Measurements from ENCODE around the gene PUM2.
"Not testable (repeated sequence)": the region's sequence is repeated elsewhere in the genome, so short reads cannot be mapped to it uniquely, and the experiment has no call there.

Gene PUM2

GRCh38 chr2:20370191-20370590 is 19.5 kb upstream of the PUM2 start:
- no peak for DNase-seq

GRCh38 chr2:20369366-20369765 is 18.7 kb upstream of the PUM2 start:
- DNase-seq = no peak

GRCh38 chr2:20368706-20369105 is 18.1 kb upstream of the PUM2 start:
- DNase-seq = no peak

GRCh38 chr2:20367929-20368328 is 17.3 kb upstream of the PUM2 start:
- DNase-seq = not testable (repeated sequence)

GRCh38 chr2:20366672-20367116 is 16.1 kb upstream of the PUM2 start:
- no peak for DNase-seq

GRCh38 chr2:20365249-20365817 is 14.7 kb upstream of the PUM2 start:
- DNase-seq = peak; percentile 68

- no peak for DNase-seq
Measured at GRCh38 chr2:20363578-20363977, 12.9 kb upstream of the PUM2 start.

- no peak for DNase-seq
Measured at GRCh38 chr2:20362701-20363435, 12.2 kb upstream of the PUM2 start.

GRCh38 chr2:20361893-20362292 is 11.2 kb upstream of the PUM2 start:
- DNase-seq = no peak

GRCh38 chr2:20359096-20359495 is 8.5 kb upstream of the PUM2 start:
- no peak for DNase-seq

- no peak for DNase-seq
Measured at GRCh38 chr2:20357638-20358389, 7.2 kb upstream of the PUM2 start.

GRCh38 chr2:20356042-20356441 is 5.4 kb upstream of the PUM2 start:
- no peak for DNase-seq

GRCh38 chr2:20355131-20355530 is 4.5 kb upstream of the PUM2 start:
- DNase-seq = no peak

- no peak for DNase-seq
Measured at GRCh38 chr2:20353241-20353992, 2.8 kb upstream of the PUM2 start.

- DNase-seq = no peak
Measured at GRCh38 chr2:20352581-20353216, 2.1 kb upstream of the PUM2 start.

GRCh38 chr2:20352230-20352578 is 1.6 kb upstream of the PUM2 start:
- no peak for DNase-seq

GRCh38 chr2:20351555-20352229 is 1.0 kb upstream of the PUM2 start:
- no peak for DNase-seq

GRCh38 chr2:20350041-20350712 is 467 bp downstream of the PUM2 start:
- DNase-seq = peak; percentile 74

GRCh38 chr2:20349513-20349921 is 1.1 kb downstream of the PUM2 start:
- DNase-seq = no peak

GRCh38 chr2:20348542-20348941 is 2.1 kb downstream of the PUM2 start:
- DNase-seq = peak; percentile 22

- DNase-seq = no peak
Measured at GRCh38 chr2:20346565-20347381, 3.9 kb downstream of the PUM2 start.
